Pancreas (tissue), 10 donors: ENCODE results near the gene XPC. TPM values are rescaled to one million over a fixed set of nuclear protein-coding genes. Genes with fewer than 3 reads are reported as not detected.

Source experiments
- ATAC-seq, 4 donors: fragments of 200-7000 bp; cut with Tn5 transposase; one replicate each; pipeline versions ENCODE4 v1.8.0 to v1.9.1; 2020; ENCODE audit warnings: mild to moderate bottlenecking in 4 of 4, moderate library complexity in 4 of 4
- DNase-seq, 6 donors: peaks; one replicate each; pipeline ENCODE4 v3.0.0-alpha.2; 2020
- FAIRE-seq: peaks from 2 replicates; lab custom pipeline; 2012; peaks lifted over from hg19 to GRCh38; lab: Jason Lieb, UNC
- H3K27ac ChIP-seq, 4 donors: fragments of 200-600 bp; sonication (generic); 1 replicate in 3 of 4; 2 replicates in 1 of 4; pipeline versions ENCODE4 v1.5.0 to v1.8.0; 2020
- H3K27me3 ChIP-seq, 4 donors: fragments of 200-600 bp; one replicate each; pipeline ENCODE4 v1.8.0; 2021
- H3K36me3 ChIP-seq, 3 donors: fragments of 200-600 bp; sonication (generic) in 1 of 3; one replicate each; pipeline versions ENCODE4 v1.5.0 to v1.8.0; 2020 to 2021
- H3K4me1 ChIP-seq, 3 donors: fragments of 200-600 bp; one replicate each; pipeline ENCODE4 v1.8.0; 2021
- H3K4me3 ChIP-seq, 4 donors: fragments of 200-600 bp; sonication (generic) in 2 of 4; one replicate each; pipeline versions ENCODE4 v1.5.0 to v1.8.0; 2020 to 2021
- H3K9me3 ChIP-seq, 4 donors: fragments of 200-600 bp; one replicate each; pipeline ENCODE4 v1.8.0; 2021
- CTCF ChIP-seq, 4 donors: fragments of 200-600 bp; sonication (generic) in 3 of 4; IDR thresholded peaks; one replicate each; pipeline versions ENCODE4 v1.5.0 to v1.8.0; 2021; ENCODE audit warnings: antibody characterized with exemption in 4 of 4
- WGBS, 2 donors: extraction: QIAGEN DNeasy Blood & Tissue Kit; methylation state at CpG; one replicate each; pipeline ENCODE4 v1.1.7; 2013; 5-methylcytosine and 5-hydroxymethylcytosine counted together
- intact Hi-C, 3 donors: fragments of 100-400 bp; cut with DNase I; formaldehyde crosslinking; loops; one replicate each; pipeline versions ENCODE4 v1.11.1 to v1.14.2; 2022
- polyA plus RNA-seq, 2 donors: library from polyadenylated mRNA; stranded (reverse); fragments of 200-250 nt; gene quantifications; one replicate each; pipeline ENCODE4 v1.2.3, GENCODE V29; 2013
- total RNA-seq, 6 donors: library from RNA; stranded (reverse); fragmentation: NEBNext Ultra II Directional in 4 of 6; extraction: Animal tissue kit (Norgen Biotek cat#: 25700) in 4 of 6; gene quantifications; one replicate each; pipeline versions ENCODE4 v1.2.1 to v1.2.4, GENCODE V29; 2021 to 2023
- donor health status: healthy with polysubstance abuse.
- donor health status: DM: no; HTN: no; CAD: no; lungs with moderate emphysema.
- donor health status: DM: no; HTN: no; CAD: no.
- donor health status: control.
- donor health status: control.
- donor health status: Bipolar disorder and iron deficiency.
- donor health status: DM: yes; HTN: yes; CAD: no.
- donor health status: DM: no; HTN: no; CAD: no.
- donor health status: DM: no; HTN: no; CAD: no.
- donor health status: DM: yes; HTN: yes; CAD: no.

XPC gene
- total and polyA plus RNA-seq, 8 donors = 14.2 to 29.9 (median 19.5) TPM

GRCh38 chr3:14211621-14212020, 33.2 kb upstream of the XPC start:
- intact Hi-C loops = no loop called here
- Histone ChIP-seq H3K36me3 (no peaks in the 10 kb centered on the region), H3K4me3 (no peak overlapping the region), H3K4me1 (no peaks in the 10 kb centered on the region), H3K27ac (no peak overlapping the region), H3K27me3 (no peaks in the 10 kb centered on the region), H3K9me3 (no peaks in the 10 kb centered on the region)
- no peak for ATAC-seq
- 49 to 54% methylated on average over 4 of the region's 4 CpGs for WGBS, 2 donors
- FAIRE-seq = no peak
- TF ChIP-seq CTCF (IDR thresholded peaks at IDR 0.05) = no peak
- DNase-seq = no peak

- H3K27ac ChIP-seq = no peak overlapping the region
Observed at GRCh38 chr3:14210843-14211594, 32.6 kb upstream of the XPC start.

DNA sequence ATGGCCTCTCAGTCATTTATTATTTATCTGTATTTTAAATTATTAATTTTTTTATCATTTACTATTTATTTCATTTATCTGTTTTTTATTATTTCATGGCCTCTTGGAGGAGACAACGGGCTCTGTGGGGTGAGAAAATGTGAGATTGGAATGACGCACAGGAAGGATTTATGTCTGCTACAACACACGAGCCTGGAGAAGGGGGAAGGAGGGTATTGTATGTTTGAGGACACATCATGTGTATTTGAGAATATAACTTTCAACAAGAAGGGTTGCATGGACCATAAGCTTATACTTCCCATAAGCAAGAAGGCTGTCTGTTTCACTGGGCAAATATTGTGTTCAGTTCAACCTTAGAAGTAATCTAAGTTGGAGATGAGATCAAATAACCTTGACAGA, 31.9 kb upstream of the XPC start:
- DNase-seq = no peak
- Histone ChIP-seq H3K4me3 (no peak overlapping the region), H3K36me3 (no peaks in the 10 kb centered on the region), H3K4me1 (no peaks in the 10 kb centered on the region), H3K9me3 (no peaks in the 10 kb centered on the region), H3K27ac (no peak overlapping the region), H3K27me3 (no peaks in the 10 kb centered on the region)
- FAIRE-seq = no peak
- intact Hi-C loops = no loop called here
- TF ChIP-seq CTCF (IDR thresholded peaks at IDR 0.05) = no peak
- 64 to 74% methylated on average over 3 of the region's 3 CpGs for WGBS, 2 donors
- no peak for ATAC-seq

More at GRCh38 chr3:14210843-14211594, 32.6 kb upstream of the XPC start:
- no peaks in the 10 kb centered on the region for H3K4me1 ChIP-seq
- intact Hi-C loops = no loop called here
- 51 to 74% methylated on average over 4 of the region's 4 CpGs for WGBS, 2 donors
- FAIRE-seq (no peak), ATAC-seq (no peak), DNase-seq (no peak)
- H3K27me3 ChIP-seq = no peaks in the 10 kb centered on the region
- no peak overlapping the region for H3K4me3 ChIP-seq
- H3K9me3 ChIP-seq = no peaks in the 10 kb centered on the region
- H3K36me3 ChIP-seq = no peaks in the 10 kb centered on the region
- TF ChIP-seq CTCF (IDR thresholded peaks at IDR 0.05) = no peak

DNA sequence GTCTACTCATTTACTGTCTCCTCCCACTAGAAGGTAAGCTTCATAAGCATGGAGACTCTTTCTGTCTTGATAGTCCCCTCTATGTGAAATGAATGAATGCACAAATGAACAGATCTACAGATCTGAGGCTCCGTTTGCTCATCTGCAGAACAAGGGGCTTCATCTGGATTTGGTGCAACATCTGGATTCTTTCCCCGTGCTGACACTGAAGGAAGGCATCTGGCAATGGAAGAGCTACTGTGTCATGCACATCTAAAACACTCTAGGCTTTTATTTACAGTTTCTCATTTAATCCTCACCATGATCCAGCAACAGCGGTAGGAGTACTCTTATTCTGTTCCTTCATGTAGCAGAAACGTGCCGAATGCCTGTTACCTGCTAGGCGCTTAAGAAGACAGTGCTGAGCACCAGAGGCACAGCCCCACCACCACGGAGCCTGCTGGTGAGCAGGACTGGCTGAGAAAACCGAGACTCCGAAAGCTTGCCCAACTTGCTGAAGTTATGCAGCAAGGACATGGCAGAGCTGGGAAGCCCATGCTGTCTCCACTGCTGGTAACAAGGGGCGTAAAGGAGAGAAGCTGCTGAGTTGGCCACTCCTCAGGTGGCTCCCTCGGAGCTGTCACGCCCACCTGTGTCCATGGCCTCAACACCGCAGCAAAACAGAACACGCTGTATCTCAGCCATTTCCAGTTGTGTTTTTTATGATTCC, 31.3 kb upstream of the XPC start:
- Histone ChIP-seq H3K36me3 (no peaks in the 10 kb centered on the region), H3K9me3 (no peaks in the 10 kb centered on the region), H3K4me1 (no peaks in the 10 kb centered on the region), H3K27me3 (no peaks in the 10 kb centered on the region), H3K27ac (no peak overlapping the region), H3K4me3 (no peak overlapping the region)
- FAIRE-seq (no peak), DNase-seq (no peak), ATAC-seq (no peak)
- TF ChIP-seq CTCF (IDR thresholded peaks at IDR 0.05) = no peak
- 74 to 80% methylated on average over 14 of the region's 14 CpGs for WGBS, 2 donors
- intact Hi-C loops = loop anchor here in 1 of 3 donors (10.0 kb wide), 1 partner anchor 255 kb away; no protein-coding TSS in a partner anchor
